Activated CD4-positive, alpha-beta memory T cell treated with anti-CD3 and anti-CD28 coated beads, Interleukin-2, amount 10 ng/mL, durations not matched to agents 7 days and 5 days (primary cell): Measurements from ENCODE around the gene ZNF311. TPM values are rescaled to one million over a fixed set of nuclear protein-coding genes. Genes with fewer than 3 reads are reported as not detected.
A peak's percentile ranks its signal among the peaks of the same experiment; 100 is the strongest.

Source experiments
- CTCF ChIA-PET: fragments of 350-600 bp; sonication (Branson Sonifier 250); formaldehyde crosslinking; loops from one replicate; lab custom pipeline; 2021; ENCODE audit warnings: antibody characterized with exemption, inconsistent platforms; lab: Charles Lee
- POLR2A ChIA-PET: fragments of 350-600 bp; sonication (Branson Sonifier 250); formaldehyde crosslinking; loops from one replicate; lab custom pipeline; 2021; ENCODE audit warnings: antibody characterized with exemption; lab: Charles Lee
- DNase-seq: peaks from one replicate; pipeline ENCODE4 v3.0.0-alpha.2; 2020
- H3K27ac Mint-ChIP-seq: one replicate; pipeline ENCODE4 v1.8.0; 2021; ENCODE audit warnings: mild to moderate bottlenecking, mixed read lengths
- H3K27me3 Mint-ChIP-seq: one replicate; pipeline ENCODE4 v1.8.0; 2021; ENCODE audit warnings: mixed read lengths
- H3K36me3 Mint-ChIP-seq: one replicate; pipeline ENCODE4 v1.8.0; 2021; ENCODE audit warnings: low read depth, mixed read lengths
- H3K4me1 Mint-ChIP-seq: one replicate; pipeline ENCODE4 v1.8.0; 2021; ENCODE audit warnings: mixed read lengths
- H3K4me3 Mint-ChIP-seq: one replicate; pipeline ENCODE4 v1.8.0; 2021; ENCODE audit warnings: mild to moderate bottlenecking, mixed read lengths
- H3K9me3 Mint-ChIP-seq: one replicate; pipeline ENCODE4 v1.8.0; 2021; ENCODE audit warnings: mixed read lengths
- total RNA-seq, 2 experiments: library from RNA; stranded (reverse); gene quantifications; one replicate each; pipeline ENCODE4 v1.2.3, GENCODE V29; 2021

Gene ZNF311
- total RNA-seq, 2 experiments from 2014 or later: 0.53 to 0.65 TPM

DNA sequence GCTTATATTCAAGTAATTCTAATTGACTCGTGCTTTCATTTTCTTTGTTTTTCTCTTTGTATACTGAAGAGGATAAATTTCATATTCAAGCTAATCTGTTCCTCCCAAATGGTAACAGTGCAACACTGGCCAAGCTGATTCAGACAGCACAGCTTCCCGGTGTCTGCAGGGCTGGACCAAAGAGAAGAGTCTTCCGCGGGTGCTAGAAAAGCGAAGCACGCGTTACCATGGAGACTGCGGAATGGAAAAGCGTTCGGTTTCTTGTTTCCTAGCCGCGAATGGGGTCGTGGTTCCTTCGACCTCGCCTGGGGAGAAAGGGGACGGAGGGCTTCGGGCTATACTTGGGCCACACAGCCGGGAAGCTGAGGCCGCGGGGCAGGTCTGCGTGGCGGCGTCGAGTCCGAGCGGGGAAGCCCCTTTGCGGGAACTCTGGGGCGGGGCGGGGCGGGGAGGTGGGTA is 6.2 kb upstream of the ZNF311 start:
- Mint-ChIP-seq H3K27me3 (peaks cover 15% of the 10 kb centered on the region), H3K36me3 (peaks cover 8% of the 10 kb centered on the region), H3K27ac (peak overlapping the region; percentile 56), H3K4me3 (peak overlapping the region; percentile 89), H3K9me3 (peaks cover 2% of the 10 kb centered on the region), H3K4me1 (peaks cover 24% of the 10 kb centered on the region)
- CTCF ChIA-PET: interaction anchor here (1.2 to 1.6 kb wide), 3 partner anchors 30 to 174 kb away, joined by 3 to 15 read pairs (median 4); no protein-coding TSS in a partner anchor
- POLR2A ChIA-PET: interaction anchor here (0.9 kb wide), 2 partner anchors 71 to 89 kb away, joined by 3 to 6 read pairs; no protein-coding TSS in a partner anchor
- DNase-seq: peak; percentile 60

DNA sequence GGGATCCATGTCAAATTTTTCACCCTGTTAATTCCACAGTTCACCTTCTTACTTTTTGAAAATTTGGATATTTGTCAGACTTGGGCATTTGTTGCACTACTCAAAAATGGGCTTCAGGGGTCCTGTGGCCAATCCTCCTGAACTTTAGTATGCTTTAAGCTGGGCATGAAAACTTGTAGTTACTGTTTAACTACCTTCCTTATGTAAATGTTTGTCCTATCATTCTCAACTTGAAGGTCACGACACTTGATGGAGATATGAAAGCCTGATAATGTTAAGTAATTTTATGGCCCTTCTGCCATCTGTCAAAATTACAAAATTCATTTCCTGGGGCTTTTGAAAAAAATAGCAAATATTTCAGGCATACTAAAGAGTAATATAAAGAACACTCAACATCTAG is 4.2 kb upstream of the ZNF311 start:
- H3K4me3 Mint-ChIP-seq: no peak overlapping the region
- H3K36me3 Mint-ChIP-seq: peaks cover 20% of the 10 kb centered on the region
- H3K27ac Mint-ChIP-seq: no peak overlapping the region
- DNase-seq: no peak
- POLR2A ChIA-PET: interaction anchor here (0.6 to 0.9 kb wide), 2 partner anchors 87 to 1116 kb away, joined by 3 to 4 read pairs; a partner anchor contains a TSS
- CTCF ChIA-PET: interaction anchor here (1.0 to 1.4 kb wide), 2 partner anchors 12 to 125 kb away, joined by 3 read pairs; no protein-coding TSS in a partner anchor
- H3K9me3 Mint-ChIP-seq: peaks cover 8% of the 10 kb centered on the region
- peaks cover 15% of the 10 kb centered on the region for H3K27me3 Mint-ChIP-seq
- H3K4me1 Mint-ChIP-seq: peaks cover 36% of the 10 kb centered on the region

DNA sequence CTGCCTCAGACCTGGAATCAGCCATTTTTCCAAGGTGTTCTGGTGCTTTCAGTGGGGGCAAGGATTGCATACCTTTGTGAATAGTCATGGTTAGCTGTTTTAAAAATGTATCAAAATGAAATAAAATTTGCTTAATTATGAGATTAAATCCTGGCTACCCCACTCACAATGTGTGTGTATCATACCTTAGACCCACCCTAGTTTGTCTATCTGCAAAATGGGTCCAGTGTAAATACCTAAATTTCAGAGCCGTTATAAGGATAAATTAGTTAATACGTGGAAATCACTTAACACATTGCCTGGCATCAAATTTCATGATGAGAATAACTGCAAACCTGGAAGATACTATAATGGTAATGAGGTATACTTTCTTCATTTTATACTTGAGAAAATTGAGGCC is 3.0 kb upstream of the ZNF311 start:
- CTCF ChIA-PET: no interaction called here
- Mint-ChIP-seq H3K27ac (no peak overlapping the region), H3K4me3 (no peak overlapping the region), H3K27me3 (peaks cover 13% of the 10 kb centered on the region), H3K4me1 (peaks cover 41% of the 10 kb centered on the region), H3K36me3 (peaks cover 27% of the 10 kb centered on the region), H3K9me3 (peaks cover 11% of the 10 kb centered on the region)
- DNase-seq: no peak
- POLR2A ChIA-PET: no interaction called here

DNA sequence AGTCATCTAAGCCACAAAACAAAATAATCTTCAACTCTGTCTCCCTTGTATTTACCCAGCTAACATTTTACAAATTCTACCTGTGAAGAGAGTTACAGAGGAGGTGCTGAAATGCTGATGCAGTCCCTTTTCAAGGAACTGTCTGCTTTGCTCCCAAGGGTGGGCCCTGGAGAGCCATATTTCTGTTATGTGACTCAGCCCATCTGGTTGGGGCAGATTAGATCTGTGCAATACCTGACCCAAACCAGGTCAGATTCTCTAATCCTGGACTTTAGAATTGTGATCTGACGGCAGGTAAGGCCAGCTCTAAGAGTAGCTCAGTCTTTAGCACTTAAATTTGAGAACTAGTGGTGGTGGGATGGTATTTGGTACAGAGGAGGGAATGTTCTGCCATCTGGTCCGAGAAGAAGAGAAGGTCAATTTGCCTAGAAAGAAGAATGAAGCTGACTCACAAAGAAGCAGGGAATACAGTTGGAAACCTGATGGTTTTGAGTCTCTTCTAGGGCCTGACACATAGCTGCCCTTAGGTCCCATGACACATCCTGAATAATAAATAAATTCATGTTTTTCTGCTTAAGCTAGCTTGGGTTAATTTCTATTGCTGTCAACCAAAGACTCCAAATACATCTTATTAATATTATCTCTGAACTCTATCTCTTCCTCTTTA is 8.1 kb downstream of the ZNF311 start:
- Mint-ChIP-seq H3K36me3 (no peaks in the 10 kb centered on the region), H3K9me3 (peaks cover 3% of the 10 kb centered on the region), H3K4me3 (no peak overlapping the region), H3K27me3 (peaks cover 14% of the 10 kb centered on the region), H3K27ac (no peak overlapping the region), H3K4me1 (peaks cover 6% of the 10 kb centered on the region)
- no peak for DNase-seq
- POLR2A ChIA-PET: interaction anchor here (1.0 to 1.5 kb wide), 3 partner anchors 8 to 160 kb away, joined by 3 to 5 read pairs (median 3); partner anchors contain the start of gene ZNF311
- CTCF ChIA-PET: interaction anchor here (1.3 to 2.7 kb wide), 4 partner anchors 13 to 19 kb away, joined by 3 to 9 read pairs (median 4); no protein-coding TSS in a partner anchor

DNA sequence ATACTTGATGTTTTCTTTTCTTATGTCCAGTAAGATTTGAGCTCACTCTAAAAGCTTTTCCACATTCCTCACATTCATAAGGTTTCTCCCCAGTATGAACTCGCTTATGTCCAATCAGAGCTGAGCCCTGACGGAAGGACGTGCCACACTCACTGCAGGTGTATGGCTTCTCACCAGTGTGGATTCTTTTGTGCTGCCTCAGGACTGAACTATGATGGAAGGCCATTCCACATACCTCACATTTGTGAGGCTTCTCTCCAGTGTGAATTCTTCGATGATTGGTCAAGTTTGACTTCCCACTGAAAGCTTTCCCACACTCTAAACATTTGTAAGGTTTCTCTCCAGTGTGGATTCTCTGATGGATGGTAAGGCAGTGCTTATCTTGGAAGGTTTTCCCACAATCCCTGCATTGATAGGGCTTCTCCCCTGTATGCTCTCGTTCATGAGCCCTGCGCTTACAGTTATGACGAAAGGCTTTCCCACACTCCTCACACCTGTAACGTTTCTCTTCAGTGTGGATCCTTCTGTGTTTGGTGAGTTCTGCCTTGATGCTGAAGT is 9.9 kb downstream of the ZNF311 start:
- H3K36me3 Mint-ChIP-seq: no peaks in the 10 kb centered on the region
- no peak overlapping the region for H3K4me3 Mint-ChIP-seq
- no peak for DNase-seq
- CTCF ChIA-PET: interaction anchor here (2.7 kb wide), 1 partner anchor 14 kb away, joined by 9 read pairs; no protein-coding TSS in a partner anchor
- H3K27ac Mint-ChIP-seq: no peak overlapping the region
- POLR2A ChIA-PET: no interaction called here
- peaks cover 6% of the 10 kb centered on the region for H3K4me1 Mint-ChIP-seq
- H3K27me3 Mint-ChIP-seq: peaks cover 15% of the 10 kb centered on the region
- peaks cover 3% of the 10 kb centered on the region for H3K9me3 Mint-ChIP-seq

DNA sequence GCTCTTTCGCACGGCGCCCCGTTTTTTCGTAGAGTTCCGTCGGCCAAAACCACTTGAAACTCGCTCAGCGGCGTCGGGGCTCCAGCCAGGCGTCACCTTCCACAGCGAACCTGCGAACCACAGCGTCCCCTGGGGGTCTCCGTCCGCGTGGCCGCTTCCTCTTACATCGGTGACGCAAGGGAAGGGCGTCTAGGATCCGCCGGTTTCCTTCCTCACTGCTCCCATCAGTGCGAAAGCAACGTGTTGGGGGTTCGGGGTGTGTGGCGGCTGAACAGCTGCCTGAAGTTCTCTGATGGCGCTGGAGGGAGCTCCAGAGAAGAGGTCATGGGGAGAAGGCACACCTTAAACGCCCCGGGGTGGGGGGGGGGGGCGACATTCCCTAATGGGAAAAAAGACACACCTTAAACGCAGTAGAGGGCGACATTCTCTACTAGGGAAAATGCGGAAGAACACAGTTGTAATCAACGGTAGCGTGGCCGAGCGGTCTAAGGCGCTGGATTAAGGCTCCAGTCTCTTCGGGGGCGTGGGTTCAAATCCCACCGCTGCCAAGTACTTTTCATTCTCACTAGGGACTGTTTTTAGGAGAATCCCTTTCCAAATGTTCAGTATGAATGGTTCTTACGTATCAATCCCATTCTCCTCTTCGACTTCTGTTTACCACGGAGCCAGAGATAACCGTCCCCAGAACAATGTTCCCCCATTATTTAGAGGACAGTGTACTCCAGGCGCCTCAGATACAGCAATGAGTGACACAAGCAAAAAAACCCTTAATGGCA is 16.4 kb downstream of the ZNF311 start:
- Mint-ChIP-seq H3K27me3 (peaks cover 39% of the 10 kb centered on the region), H3K36me3 (peaks cover 3% of the 10 kb centered on the region), H3K27ac (no peak overlapping the region), H3K4me1 (peaks cover 29% of the 10 kb centered on the region), H3K9me3 (no peaks in the 10 kb centered on the region), H3K4me3 (peak overlapping the region; percentile 76)
- ChIA-PET CTCF (interaction anchor here (1.0 kb wide), 1 partner anchor 151 kb away, joined by 4 read pairs; no protein-coding TSS in a partner anchor), POLR2A (no interaction called here)
- peak; percentile 74 for DNase-seq

DNA sequence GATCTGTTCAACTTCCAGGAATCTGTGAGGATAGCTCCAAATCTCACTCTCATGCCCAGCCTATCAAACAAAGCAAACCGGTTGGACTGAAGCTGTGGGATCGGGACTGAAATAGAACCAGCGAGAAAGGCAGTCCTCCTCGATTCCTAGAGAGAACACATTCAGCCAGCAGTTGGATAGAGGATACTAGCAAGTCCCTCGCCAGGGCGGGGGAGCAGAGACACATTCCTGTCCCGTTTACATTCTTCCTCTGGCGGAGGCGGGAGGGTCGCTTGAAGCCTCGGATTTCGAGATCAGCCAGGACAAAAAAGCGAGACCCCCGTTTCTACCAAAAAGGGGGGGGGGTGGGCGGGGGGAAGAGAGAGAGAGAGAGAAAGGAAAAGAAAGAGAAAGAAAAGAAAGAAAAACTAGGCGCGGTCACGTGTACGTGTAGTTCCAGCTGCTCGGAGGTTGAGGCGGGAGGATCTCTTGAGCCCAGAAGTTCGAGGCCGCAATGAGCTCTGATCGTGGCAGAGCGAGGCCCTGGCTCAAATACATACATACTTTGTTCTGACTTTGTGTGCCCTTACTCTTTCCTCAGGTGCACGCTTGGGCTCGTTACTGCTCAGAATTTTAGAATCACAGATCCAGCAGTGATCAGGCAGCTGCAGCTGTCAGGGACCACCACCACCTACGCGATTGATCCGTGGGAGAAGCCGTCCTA is 19.5 kb downstream of the ZNF311 start:
- Mint-ChIP-seq H3K4me1 (peaks cover 51% of the 10 kb centered on the region), H3K36me3 (peaks cover 7% of the 10 kb centered on the region), H3K27me3 (peaks cover 39% of the 10 kb centered on the region), H3K9me3 (no peaks in the 10 kb centered on the region), H3K4me3 (peak overlapping the region; percentile 64), H3K27ac (no peak overlapping the region)
- ChIA-PET POLR2A (interaction anchor here (0.9 to 1.7 kb wide), 4 partner anchors 20 to 63 kb away, joined by 4 to 6 read pairs (median 4); partner anchors contain the start of genes TRIM27 and ZNF311), CTCF (interaction anchor here (0.9 to 6.6 kb wide), 3 partner anchors 31 to 209 kb away, joined by 3 to 46 read pairs (median 16); no protein-coding TSS in a partner anchor)
- DNase-seq: no peak

DNA sequence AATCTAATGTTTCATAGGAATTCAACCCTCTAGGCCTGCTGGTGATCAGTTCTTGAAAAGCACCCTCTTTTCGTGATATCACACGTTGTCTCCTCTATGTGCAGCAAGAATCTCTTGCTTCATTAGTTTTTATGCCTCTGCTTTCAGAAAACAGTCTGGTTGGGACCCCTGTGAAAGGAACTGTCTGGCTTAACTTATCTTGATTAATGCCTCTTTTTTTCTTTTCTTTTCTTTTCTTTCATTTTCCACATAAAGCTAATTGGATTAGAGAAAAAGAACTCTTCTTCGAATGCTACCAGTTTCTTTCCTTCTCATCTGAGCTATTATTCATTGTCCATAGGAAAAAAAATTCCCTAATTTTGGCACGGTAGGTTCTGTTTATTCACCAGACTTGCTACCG is 21.3 kb downstream of the ZNF311 start:
- POLR2A ChIA-PET: interaction anchor here (2.3 kb wide), 1 partner anchor 18 kb away, joined by 5 read pairs; no protein-coding TSS in a partner anchor
- Mint-ChIP-seq H3K36me3 (peaks cover 7% of the 10 kb centered on the region), H3K9me3 (no peaks in the 10 kb centered on the region), H3K4me1 (peaks cover 56% of the 10 kb centered on the region), H3K4me3 (no peak overlapping the region), H3K27ac (no peak overlapping the region), H3K27me3 (peaks cover 39% of the 10 kb centered on the region)
- no peak for DNase-seq
- CTCF ChIA-PET: interaction anchor here (0.7 to 6.6 kb wide), 3 partner anchors 32 to 254 kb away, joined by 3 to 46 read pairs (median 16); no protein-coding TSS in a partner anchor

DNA sequence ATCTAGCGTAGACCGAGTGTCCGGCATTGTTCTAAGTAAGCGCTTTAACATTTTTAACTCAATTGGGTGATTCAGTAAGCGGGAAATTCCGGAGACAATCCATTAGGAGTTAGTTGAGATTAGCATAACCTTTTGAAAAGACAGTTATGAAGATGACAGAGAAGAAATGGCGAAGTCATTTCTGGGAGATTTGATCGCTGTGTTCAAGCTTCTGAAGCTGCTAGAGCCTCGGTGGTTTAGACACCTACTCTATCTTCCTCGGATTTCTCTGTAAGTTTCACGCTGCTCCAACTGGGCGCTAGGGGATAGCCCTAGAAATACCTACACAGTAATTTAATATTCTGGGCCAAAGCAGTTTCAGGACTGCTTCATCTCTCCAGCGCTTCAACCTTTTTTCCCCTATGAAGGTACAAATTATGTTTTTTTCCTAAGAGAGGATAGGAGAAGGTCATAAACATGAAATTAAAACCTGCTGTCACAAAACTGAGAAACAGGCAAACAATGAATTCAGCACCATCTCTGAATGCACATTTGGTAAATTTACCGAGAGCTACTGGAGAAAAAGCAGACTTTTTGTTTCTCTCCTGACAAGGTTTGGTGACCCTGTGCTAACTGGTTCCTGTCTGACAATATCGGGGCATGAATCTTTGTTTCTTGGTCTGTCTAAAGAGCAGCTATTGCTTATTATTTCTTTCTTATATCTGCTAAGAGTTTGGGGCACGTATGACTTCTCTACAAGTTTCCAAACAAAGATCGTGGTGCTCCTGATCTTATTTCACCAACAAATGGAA is 22.4 kb downstream of the ZNF311 start:
- peaks cover 4% of the 10 kb centered on the region for H3K36me3 Mint-ChIP-seq
- H3K4me3 Mint-ChIP-seq: peak overlapping the region; percentile 86
- POLR2A ChIA-PET: interaction anchor here (1.0 to 2.9 kb wide), 4 partner anchors 19 to 99 kb away, joined by 3 to 10 read pairs (median 5); no protein-coding TSS in a partner anchor
- CTCF ChIA-PET: interaction anchor here (2.9 to 6.6 kb wide), 3 partner anchors 14 to 144 kb away, joined by 9 to 46 read pairs (median 29); no protein-coding TSS in a partner anchor
- peak overlapping the region; percentile 4 for H3K27ac Mint-ChIP-seq
- no peak for DNase-seq
- H3K27me3 Mint-ChIP-seq: peaks cover 41% of the 10 kb centered on the region
- no peaks in the 10 kb centered on the region for H3K9me3 Mint-ChIP-seq
- peaks cover 52% of the 10 kb centered on the region for H3K4me1 Mint-ChIP-seq

DNA sequence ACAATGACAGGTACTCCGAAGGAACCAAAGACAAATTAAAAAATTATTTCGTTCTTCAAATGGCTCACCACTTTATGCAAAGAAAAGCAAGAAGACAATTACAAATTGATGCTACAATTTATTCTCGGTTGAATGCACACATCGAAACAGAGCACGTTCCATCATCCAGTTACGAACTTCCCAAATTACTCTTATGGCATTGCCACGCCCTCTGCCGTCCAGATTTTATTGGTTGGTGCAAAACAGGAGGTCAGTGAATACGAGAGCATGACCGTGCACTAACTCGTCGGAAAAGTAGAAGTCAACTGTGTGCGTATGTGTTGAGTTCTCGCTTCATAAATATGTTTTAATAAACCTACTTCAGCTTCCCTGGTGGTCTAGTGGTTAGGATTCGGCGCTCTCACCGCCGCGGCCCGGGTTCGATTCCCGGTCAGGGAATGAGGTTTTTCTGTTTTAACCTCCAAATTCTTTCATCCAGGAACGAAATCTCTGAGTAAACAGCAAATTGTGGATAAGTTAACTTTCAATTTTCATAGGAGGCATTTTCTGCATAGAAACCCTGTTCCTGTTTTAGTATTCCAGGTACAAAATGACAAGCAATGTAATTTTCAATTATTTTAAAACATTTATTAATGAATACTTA is 23.2 kb downstream of the ZNF311 start:
- DNase-seq: peak; percentile 73
- H3K9me3 Mint-ChIP-seq: no peaks in the 10 kb centered on the region
- peak overlapping the region; percentile 77 for H3K27ac Mint-ChIP-seq
- H3K36me3 Mint-ChIP-seq: peaks cover 4% of the 10 kb centered on the region
- H3K4me3 Mint-ChIP-seq: peak overlapping the region; percentile 86
- peaks cover 56% of the 10 kb centered on the region for H3K4me1 Mint-ChIP-seq
- POLR2A ChIA-PET: interaction anchor here (1.4 to 2.9 kb wide), 3 partner anchors 20 to 98 kb away, joined by 3 to 10 read pairs (median 5); no protein-coding TSS in a partner anchor
- CTCF ChIA-PET: interaction anchor here (0.7 to 6.6 kb wide), 6 partner anchors 15 to 660 kb away, joined by 3 to 46 read pairs (median 6); no protein-coding TSS in a partner anchor
- H3K27me3 Mint-ChIP-seq: peaks cover 45% of the 10 kb centered on the region
